Neural progenitor cell (in vitro differentiated cells): ENCODE measurements around the gene CERS6. TPM values are rescaled to one million over a fixed set of nuclear protein-coding genes. Genes with fewer than 3 reads are reported as not detected.

Source experiments
- DNase-seq: peaks from one replicate; pipeline ENCODE4 v3.0.0-alpha.2; 2016; ENCODE audit warnings: low spot score
- H2AFZ ChIP-seq: fragments of 200-600 bp; sonication (generic); replicated peaks from 2 replicates; pipeline ENCODE4 v1.6.1; 2016; ENCODE audit warnings: antibody characterized with exemption
- H3F3A ChIP-seq: fragments of 200-600 bp; sonication (generic); 2 replicates; pipeline ENCODE4 v1.6.1; 2016; ENCODE audit warnings: antibody characterized with exemption, low read depth
- H3K27ac ChIP-seq: fragments of 200-600 bp; sonication (generic); 2 replicates; pipeline ENCODE4 v1.5.1; 2016; ENCODE audit warnings: mild to moderate bottlenecking
- H3K27me3 ChIP-seq: fragments of 200-600 bp; sonication (generic); 2 replicates; pipeline ENCODE4 v1.6.1; 2016; ENCODE audit warnings: mild to moderate bottlenecking, moderate library complexity
- H3K36me3 ChIP-seq: fragments of 200-600 bp; sonication (generic); 2 replicates; pipeline ENCODE4 v1.5.1; 2016
- H3K4me1 ChIP-seq: fragments of 200-600 bp; sonication (generic); 2 replicates; pipeline ENCODE4 v1.6.1; 2016; ENCODE audit warnings: mixed run types
- H3K4me2 ChIP-seq: fragments of 200-600 bp; sonication (generic); 2 replicates; pipeline ENCODE4 v1.6.1; 2016
- H3K4me3 ChIP-seq: fragments of 200-600 bp; sonication (generic); 2 replicates; pipeline ENCODE4 v1.5.1; 2016
- H3K79me2 ChIP-seq: fragments of 200-600 bp; sonication (generic); 2 replicates; pipeline ENCODE4 v1.6.1; 2016; ENCODE audit warnings: low read depth
- H3K9ac ChIP-seq: fragments of 200-600 bp; sonication (generic); 2 replicates; pipeline ENCODE4 v1.6.1; 2016
- H3K9me3 ChIP-seq: fragments of 200-600 bp; sonication (generic); 2 replicates; pipeline ENCODE4 v1.5.1; 2016; ENCODE audit warnings: low read depth
- H4K20me1 ChIP-seq: fragments of 200-600 bp; sonication (generic); 2 replicates; pipeline ENCODE4 v1.6.1; 2016; ENCODE audit warnings: low read depth
- H3K27ac Mint-ChIP-seq: 3 replicates; pipeline ENCODE4 v1.8.0; 2021; ENCODE audit warnings: mixed read lengths
- H3K27me3 Mint-ChIP-seq: 2 replicates; pipeline ENCODE4 v1.8.0; 2022; ENCODE audit warnings: low read depth, mild to moderate bottlenecking, inconsistent platforms, moderate library complexity, mixed read lengths; ENCODE audit not compliant: insufficient read depth
- H3K36me3 Mint-ChIP-seq: 3 replicates; pipeline ENCODE4 v1.8.0; 2021; ENCODE audit warnings: mixed read lengths
- H3K4me1 Mint-ChIP-seq: 3 replicates; pipeline ENCODE4 v1.8.0; 2021; ENCODE audit warnings: mixed read lengths
- H3K4me3 Mint-ChIP-seq: 3 replicates; pipeline ENCODE4 v1.8.0; 2021; ENCODE audit warnings: mild to moderate bottlenecking, moderate library complexity, mixed read lengths
- H3K9me3 Mint-ChIP-seq: 3 replicates; pipeline ENCODE4 v1.8.0; 2020; ENCODE audit warnings: mixed read lengths
- EZH2 ChIP-seq: fragments of 200-600 bp; sonication (generic); IDR thresholded peaks from 2 replicates; pipeline ENCODE4 v1.6.1; 2017; ENCODE audit warnings: antibody characterized with exemption, mild to moderate bottlenecking, moderate library complexity
- EZH2phosphoT487 ChIP-seq: fragments of 200-600 bp; sonication (generic); IDR thresholded peaks from 2 replicates; pipeline ENCODE4 v1.6.1; 2017; ENCODE audit warnings: antibody characterized with exemption
- total RNA-seq: library from RNA; depleted of rRNA; stranded (reverse); fragments of >200 nt; gene quantifications from 2 replicates; pipeline ENCODE4 v1.2.3, GENCODE V29; 2015; ENCODE audit warnings: low replicate concordance
- TF ChIP-seq, protein P1 (sequence below): fragments of 200-600 bp; sonication (generic); IDR thresholded peaks from 2 replicates; pipeline ENCODE4 v1.5.1; 2017; ENCODE audit warnings: antibody characterized with exemption, mild to moderate bottlenecking

The CERS6 gene
- total RNA-seq, 1 donor from 2014 or later: 50.8 TPM

DNA sequence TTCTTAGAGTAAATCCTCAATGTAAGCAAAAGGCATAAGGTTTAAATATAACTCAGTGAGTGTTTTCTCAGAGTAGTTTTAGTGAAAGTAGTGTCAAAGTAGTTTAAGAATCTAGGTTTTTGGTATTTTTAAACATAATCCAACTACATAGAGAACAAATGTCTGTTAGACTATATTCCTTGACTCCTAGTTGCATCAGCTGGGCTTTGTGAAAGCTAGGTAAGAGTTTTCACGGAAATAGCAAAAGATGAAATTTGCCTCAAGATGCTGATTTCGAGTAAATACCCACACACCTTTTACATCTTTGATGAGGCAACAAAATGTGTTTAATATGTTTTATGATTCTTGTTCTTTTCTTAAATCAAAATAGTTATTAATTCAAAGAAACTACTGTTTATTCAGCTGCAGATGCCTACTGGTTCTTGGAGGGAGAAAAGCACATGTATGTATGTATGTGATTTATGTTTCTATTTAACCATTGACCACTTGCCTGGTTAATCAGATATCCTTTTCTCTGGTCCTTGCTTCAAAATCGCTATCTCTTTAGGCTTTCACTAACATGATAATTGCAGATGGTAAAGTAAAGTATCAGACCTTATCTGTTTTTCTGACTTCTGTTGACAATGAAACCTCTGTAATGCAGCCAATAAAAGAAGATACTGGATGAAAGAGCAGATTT is 229.0 kb downstream of the CERS6 start:
- Mint-ChIP-seq H3K27me3 (peaks cover 2% of the 10 kb centered on the region), H3K4me1 (peaks cover 2% of the 10 kb centered on the region), H3K27ac (no peak overlapping the region), H3K9me3 (no peaks in the 10 kb centered on the region), H3K4me3 (no peak overlapping the region), H3K36me3 (no peaks in the 10 kb centered on the region)
- Histone ChIP-seq H3K27me3 (no peaks in the 10 kb centered on the region), H3K79me2 (peaks cover 10% of the 10 kb centered on the region), H3K9me3 (no peaks in the 10 kb centered on the region), H4K20me1 (no peaks in the 10 kb centered on the region), H3K36me3 (no peaks in the 10 kb centered on the region), H3K9ac (no peak overlapping the region), H3K4me3 (no peak overlapping the region), H3K27ac (no peak overlapping the region), H3F3A (peaks cover 1% of the 10 kb centered on the region), H3K4me1 (peaks cover 26% of the 10 kb centered on the region), H2AFZ (no peak overlapping the region), H3K4me2 (no peak overlapping the region)
- TF ChIP-seq EZH2 (no peak), EZH2phosphoT487 (no peak)
- TF ChIP-seq, protein P1, sequence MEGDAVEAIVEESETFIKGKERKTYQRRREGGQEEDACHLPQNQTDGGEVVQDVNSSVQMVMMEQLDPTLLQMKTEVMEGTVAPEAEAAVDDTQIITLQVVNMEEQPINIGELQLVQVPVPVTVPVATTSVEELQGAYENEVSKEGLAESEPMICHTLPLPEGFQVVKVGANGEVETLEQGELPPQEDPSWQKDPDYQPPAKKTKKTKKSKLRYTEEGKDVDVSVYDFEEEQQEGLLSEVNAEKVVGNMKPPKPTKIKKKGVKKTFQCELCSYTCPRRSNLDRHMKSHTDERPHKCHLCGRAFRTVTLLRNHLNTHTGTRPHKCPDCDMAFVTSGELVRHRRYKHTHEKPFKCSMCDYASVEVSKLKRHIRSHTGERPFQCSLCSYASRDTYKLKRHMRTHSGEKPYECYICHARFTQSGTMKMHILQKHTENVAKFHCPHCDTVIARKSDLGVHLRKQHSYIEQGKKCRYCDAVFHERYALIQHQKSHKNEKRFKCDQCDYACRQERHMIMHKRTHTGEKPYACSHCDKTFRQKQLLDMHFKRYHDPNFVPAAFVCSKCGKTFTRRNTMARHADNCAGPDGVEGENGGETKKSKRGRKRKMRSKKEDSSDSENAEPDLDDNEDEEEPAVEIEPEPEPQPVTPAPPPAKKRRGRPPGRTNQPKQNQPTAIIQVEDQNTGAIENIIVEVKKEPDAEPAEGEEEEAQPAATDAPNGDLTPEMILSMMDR: no peak
- no peak for DNase-seq

GRCh38 chr2:168685600-168686451 is 229.8 kb downstream of the CERS6 start:
- Histone ChIP-seq H3K4me2 (no peak overlapping the region), H3K9ac (no peak overlapping the region), H3K4me3 (no peak overlapping the region), H3K79me2 (peaks cover 9% of the 10 kb centered on the region), H3K27ac (no peak overlapping the region), H4K20me1 (no peaks in the 10 kb centered on the region), H3F3A (no peaks in the 10 kb centered on the region), H3K36me3 (no peaks in the 10 kb centered on the region), H2AFZ (no peak overlapping the region), H3K27me3 (no peaks in the 10 kb centered on the region), H3K9me3 (no peaks in the 10 kb centered on the region), H3K4me1 (peaks cover 20% of the 10 kb centered on the region)
- Mint-ChIP-seq H3K36me3 (no peaks in the 10 kb centered on the region), H3K27me3 (peaks cover 2% of the 10 kb centered on the region), H3K4me1 (no peaks in the 10 kb centered on the region), H3K4me3 (no peak overlapping the region), H3K9me3 (no peaks in the 10 kb centered on the region), H3K27ac (no peak overlapping the region)
- no peak for TF ChIP-seq EZH2
- no peak for TF ChIP-seq EZH2phosphoT487
- TF ChIP-seq, protein P1: no peak
- no peak for DNase-seq

- no peaks in the 10 kb centered on the region for H3F3A ChIP-seq
- H3K4me2 ChIP-seq: no peak overlapping the region
- H3K9me3 Mint-ChIP-seq: no peaks in the 10 kb centered on the region
- TF ChIP-seq EZH2 (no peak), EZH2phosphoT487 (no peak)
- TF ChIP-seq, protein P1: no peak
- no peak overlapping the region for H3K27ac Mint-ChIP-seq
- H3K4me3 ChIP-seq: no peak overlapping the region
- H3K9me3 ChIP-seq: no peaks in the 10 kb centered on the region
- peaks cover 20% of the 10 kb centered on the region for H3K4me1 ChIP-seq
- peaks cover 2% of the 10 kb centered on the region for H3K27me3 Mint-ChIP-seq
- no peaks in the 10 kb centered on the region for H3K27me3 ChIP-seq
- peaks cover 9% of the 10 kb centered on the region for H3K79me2 ChIP-seq
- peaks cover 3% of the 10 kb centered on the region for H3K36me3 Mint-ChIP-seq
- no peak overlapping the region for H2AFZ ChIP-seq
- no peaks in the 10 kb centered on the region for H3K4me1 Mint-ChIP-seq
- no peak for DNase-seq
- no peak overlapping the region for H3K4me3 Mint-ChIP-seq
- no peak overlapping the region for H3K27ac ChIP-seq
- H3K36me3 ChIP-seq: no peaks in the 10 kb centered on the region
- H4K20me1 ChIP-seq: no peaks in the 10 kb centered on the region
- H3K9ac ChIP-seq: no peak overlapping the region
These were observed 230.6 kb downstream of the CERS6 start for GRCh38 chr2:168686452-168687191.
